Neutrophil (primary cell): ENCODE results near the gene OSBPL1A.
"Not testable (repeated sequence)": the region's sequence is repeated elsewhere in the genome, so short reads cannot be mapped to it uniquely, and the experiment has no call there.

Experiments used
- H3K27ac ChIP-seq: fragments of 200-600 bp; sonication (generic); 2 replicates; pipeline ENCODE4 v1.5.1; 2016; ENCODE audit warnings: mild to moderate bottlenecking, moderate library complexity
- H3K27me3 ChIP-seq: fragments of 200-600 bp; sonication (generic); 2 replicates; pipeline ENCODE4 v1.6.0; 2016; ENCODE audit warnings: mild to moderate bottlenecking
- H3K36me3 ChIP-seq: fragments of 200-600 bp; sonication (generic); 2 replicates; pipeline ENCODE4 v1.5.1; 2017
- H3K4me1 ChIP-seq, 2 experiments: fragments of 200-600 bp in 1 of 2; sonication (generic) in 1 of 2; 1 replicate in 1 of 2; 2 replicates in 1 of 2; pipeline versions ENCODE4 v1.5.1 to v1.6.1; 2013 to 2016; ENCODE audit warnings: low read depth in 1 of 2, low read length in 1 of 2, mild to moderate bottlenecking in 1 of 2, moderate library complexity in 1 of 2; ENCODE audit not compliant: control insufficient read depth in 1 of 2, insufficient read depth in 1 of 2
- H3K4me3 ChIP-seq, 2 experiments: fragments of 200-600 bp in 1 of 2; sonication (generic) in 1 of 2; 1 replicate in 1 of 2; 2 replicates in 1 of 2; pipeline ENCODE4 v1.5.1; 2013 to 2016; ENCODE audit warnings: low read depth in 1 of 2, low read length in 1 of 2, mild to moderate bottlenecking in 1 of 2, moderate library complexity in 1 of 2
- H3K9me3 ChIP-seq: fragments of 200-600 bp; sonication (generic); 2 replicates; pipeline ENCODE4 v1.5.1; 2016
- CTCF ChIP-seq: fragments of 200-600 bp; sonication (generic); IDR thresholded peaks from 2 replicates; pipeline ENCODE4 v1.5.1; 2016; ENCODE audit warnings: antibody characterized with exemption

OSBPL1A gene

GRCh38 chr18:24362757-24363156 lies 34.9 kb downstream of the OSBPL1A start:
- no peaks in the 10 kb centered on the region for H3K36me3 ChIP-seq
- no peaks in the 10 kb centered on the region for H3K27me3 ChIP-seq
- H3K9me3 ChIP-seq = no peaks in the 10 kb centered on the region
- H3K27ac ChIP-seq = no peak overlapping the region
- TF ChIP-seq CTCF = no peak
- no peak overlapping the region for H3K4me3 ChIP-seq
- peaks cover 0 to 5% of the 10 kb centered on the region in 2 experiments for H3K4me1 ChIP-seq

- TF ChIP-seq CTCF = peak; percentile 58
- H3K27ac ChIP-seq, H3K9me3 ChIP-seq, H3K4me3 ChIP-seq, H3K4me1 ChIP-seq, H3K27me3 ChIP-seq, H3K36me3 ChIP-seq: not testable (repeated sequence)
These were observed 37.7 kb downstream of the OSBPL1A start for GRCh38 chr18:24359787-24360530.

DNA sequence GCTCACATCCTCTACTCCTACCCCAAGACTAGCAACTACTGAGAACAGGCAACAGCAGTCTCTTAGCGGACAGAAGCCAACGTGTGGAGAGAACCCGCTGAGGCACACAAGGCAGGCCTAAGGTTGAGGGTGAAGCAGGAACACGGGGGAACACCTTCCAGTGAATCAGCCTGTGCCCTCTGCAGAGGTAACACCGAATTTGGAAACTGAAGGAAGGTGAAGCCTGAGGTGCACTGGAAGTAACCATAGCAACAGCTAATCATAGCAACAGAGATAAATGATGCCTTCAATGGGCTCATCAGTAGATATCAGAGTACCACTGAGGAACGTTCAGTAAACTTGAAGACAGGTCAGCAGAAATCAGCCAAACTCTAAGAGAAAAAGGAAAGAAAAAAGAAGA lies 43.3 kb downstream of the OSBPL1A start:
- H3K4me3 ChIP-seq = no peak overlapping the region
- no peaks in the 10 kb centered on the region for H3K36me3 ChIP-seq
- no peak overlapping the region for H3K27ac ChIP-seq
- no peaks in the 10 kb centered on the region for H3K4me1 ChIP-seq
- no peak for TF ChIP-seq CTCF
- no peaks in the 10 kb centered on the region for H3K27me3 ChIP-seq
- H3K9me3 ChIP-seq = no peaks in the 10 kb centered on the region

GRCh38 chr18:24346254-24346653 lies 51.4 kb downstream of the OSBPL1A start:
- Histone ChIP-seq H3K4me3 (no peak overlapping the region), H3K9me3 (no peaks in the 10 kb centered on the region), H3K36me3 (no peaks in the 10 kb centered on the region), H3K27ac (no peak overlapping the region), H3K27me3 (no peaks in the 10 kb centered on the region), H3K4me1 (no peaks in the 10 kb centered on the region)
- TF ChIP-seq CTCF = no peak

GRCh38 chr18:24344509-24344908 lies 53.1 kb downstream of the OSBPL1A start:
- no peak overlapping the region for H3K27ac ChIP-seq

More at GRCh38 chr18:24344509-24344908, 53.1 kb downstream of the OSBPL1A start:
- Histone ChIP-seq H3K4me1 (no peaks in the 10 kb centered on the region), H3K27me3 (no peaks in the 10 kb centered on the region), H3K9me3 (no peaks in the 10 kb centered on the region), H3K36me3 (no peaks in the 10 kb centered on the region), H3K4me3 (no peak overlapping the region)
- TF ChIP-seq CTCF = no peak
